ENCODE data around the gene MCAM.

MCAM gene

GRCh38 chr11:119329320-119329719, 12.4 kb upstream of the MCAM start:
- no peak for DNase-seq

DNA sequence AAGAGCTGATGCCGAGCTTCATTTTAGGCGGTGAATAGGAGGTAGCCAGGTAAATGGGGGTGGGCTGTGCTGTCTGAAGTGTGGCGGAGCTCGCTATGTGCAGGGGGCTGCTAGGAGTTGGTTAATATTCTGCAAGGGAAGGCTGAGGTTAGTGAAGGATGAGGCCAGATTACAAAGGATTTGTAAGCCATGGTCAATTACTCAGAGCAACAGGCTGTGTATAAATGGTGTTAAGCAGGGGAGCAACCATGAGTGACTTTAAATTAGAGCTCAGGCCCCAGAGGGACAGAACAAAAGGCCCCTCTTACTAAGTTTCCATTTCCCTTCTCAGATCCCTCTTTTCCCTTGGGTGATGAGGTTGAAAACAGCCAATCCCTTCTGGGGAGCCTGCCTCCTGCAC, 7.3 kb upstream of the MCAM start:
- DNase-seq = no peak

- peak; percentile 63 for DNase-seq
These were observed 6.7 kb upstream of the MCAM start for GRCh38 chr11:119323532-119324033.

DNA sequence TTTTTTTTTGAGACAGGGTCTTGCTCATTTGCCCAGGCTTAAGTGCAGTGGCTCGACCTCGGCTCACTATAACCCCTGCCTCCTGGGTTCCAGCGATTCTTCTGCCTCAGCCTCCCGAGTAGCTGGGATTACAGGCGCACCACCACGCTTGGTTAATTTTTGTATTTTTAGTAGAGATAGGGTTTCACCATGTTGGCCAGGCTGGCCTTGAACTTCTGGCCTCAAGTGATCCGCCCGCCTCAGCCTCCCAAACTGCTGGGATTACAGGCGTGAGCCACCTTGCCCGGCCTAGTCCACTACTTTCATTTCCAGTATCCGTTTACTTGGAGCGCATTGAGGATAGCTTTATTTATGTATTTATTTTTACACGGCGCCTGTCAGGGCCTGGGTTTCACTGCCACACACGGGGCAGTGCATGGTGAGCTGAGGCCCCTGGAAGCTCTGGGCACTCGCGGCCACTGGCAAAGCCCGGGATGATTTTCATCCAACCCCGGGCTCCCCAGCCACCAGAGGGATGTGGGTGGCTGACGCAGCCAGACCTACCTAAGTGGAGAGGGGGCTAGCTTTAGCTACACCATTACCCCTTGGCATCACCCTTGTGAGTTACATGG, 6.1 kb upstream of the MCAM start:
- DNase-seq = no peak

GRCh38 chr11:119322360-119322739, 5.4 kb upstream of the MCAM start:
- DNase-seq = no peak

- peak; percentile 13 for DNase-seq
These were observed 4.0 kb upstream of the MCAM start for GRCh38 chr11:119320776-119321524.

DNA sequence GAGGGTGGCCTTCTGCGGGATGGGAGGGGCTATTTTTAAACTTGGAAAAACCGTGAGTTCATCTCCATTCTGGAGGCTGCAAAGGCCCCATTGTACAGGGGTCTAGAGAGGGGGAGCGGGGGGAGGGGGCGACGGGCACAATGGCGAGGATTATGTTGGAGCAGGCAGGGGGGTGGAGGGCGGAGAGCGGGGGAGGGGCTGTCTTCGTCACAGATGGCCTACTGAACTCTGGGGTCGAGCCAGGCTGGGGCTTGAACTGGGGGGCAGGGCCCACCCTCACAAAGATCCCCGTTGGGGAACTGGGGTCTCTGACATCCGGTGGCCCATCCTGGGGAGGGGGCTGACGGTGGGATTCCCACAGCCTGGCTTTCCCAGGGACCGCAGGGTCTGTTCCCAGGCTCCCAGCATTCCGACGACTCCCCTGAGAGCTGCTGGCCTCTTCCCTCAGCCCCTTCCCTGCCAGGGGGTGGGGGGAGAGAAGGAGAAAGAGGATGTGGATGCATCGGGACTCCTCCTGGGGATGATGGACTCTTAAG, 3.4 kb upstream of the MCAM start:
- no peak for DNase-seq

DNA sequence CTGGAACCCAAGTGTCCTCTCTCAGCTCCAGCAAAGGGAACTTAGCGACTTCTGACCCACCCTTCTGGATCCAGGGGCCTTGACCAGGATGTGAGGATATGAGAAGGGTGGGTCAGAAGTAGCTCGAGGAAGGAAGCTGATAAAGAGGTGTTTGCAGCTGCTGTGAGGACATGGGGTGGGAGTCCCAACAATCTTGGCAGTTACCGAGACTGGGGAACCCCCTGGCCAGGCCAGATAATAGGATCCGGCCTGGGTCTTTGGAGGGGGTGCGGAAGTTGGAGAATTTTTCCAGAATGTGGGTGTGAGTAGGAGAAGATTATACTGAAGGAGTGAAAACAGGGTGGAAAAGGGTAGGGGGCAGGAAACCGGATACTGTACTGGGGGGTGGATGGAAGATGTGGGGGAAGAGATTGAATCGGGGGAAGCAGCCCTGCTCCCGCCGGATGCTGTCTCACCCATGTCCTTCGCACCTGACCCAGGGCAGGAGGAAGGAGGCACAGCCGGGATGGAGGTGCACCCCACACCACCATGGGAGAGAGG, 2.8 kb upstream of the MCAM start:
- DNase-seq = no peak

GRCh38 chr11:119319136-119319699, 2.3 kb upstream of the MCAM start:
- DNase-seq = no peak

GRCh38 chr11:119318240-119319135, 1.6 kb upstream of the MCAM start:
- peak; percentile 46 for DNase-seq

DNA sequence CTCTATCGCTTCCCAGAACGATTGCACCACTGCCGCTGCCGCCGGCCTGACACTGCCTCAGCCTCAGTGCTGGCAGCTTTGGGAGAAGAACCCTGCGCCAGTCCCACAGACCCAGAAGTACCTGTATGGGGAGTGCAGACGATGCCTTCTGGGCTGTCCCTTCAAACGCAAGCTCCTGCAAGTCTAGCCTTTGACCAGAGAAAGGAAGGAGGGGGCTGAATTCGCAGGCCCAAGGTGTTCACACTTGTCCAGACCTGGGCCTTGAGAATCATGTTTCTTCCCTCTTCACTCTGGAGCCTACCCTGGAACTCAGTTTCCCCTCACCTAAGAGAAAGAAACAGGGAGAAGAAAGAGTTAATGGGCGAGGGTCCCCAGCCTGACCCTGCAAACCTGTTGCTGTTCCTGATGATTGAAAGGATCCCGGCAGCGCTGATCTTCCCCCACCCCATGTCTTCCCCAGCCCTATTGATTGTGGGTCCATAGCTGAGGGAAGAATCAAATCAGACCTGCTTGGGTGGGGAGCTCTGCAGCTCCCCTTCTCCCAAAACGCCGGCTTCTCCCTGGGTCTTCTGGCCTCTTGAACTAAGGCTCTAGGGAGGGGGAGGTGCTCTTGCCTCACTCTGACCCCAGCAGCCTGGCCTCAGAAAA, 786 bp upstream of the MCAM start:
- DNase-seq = no peak

- no peak for DNase-seq
These were observed 758 bp downstream of the MCAM start for GRCh38 chr11:119316016-119316728.

DNA sequence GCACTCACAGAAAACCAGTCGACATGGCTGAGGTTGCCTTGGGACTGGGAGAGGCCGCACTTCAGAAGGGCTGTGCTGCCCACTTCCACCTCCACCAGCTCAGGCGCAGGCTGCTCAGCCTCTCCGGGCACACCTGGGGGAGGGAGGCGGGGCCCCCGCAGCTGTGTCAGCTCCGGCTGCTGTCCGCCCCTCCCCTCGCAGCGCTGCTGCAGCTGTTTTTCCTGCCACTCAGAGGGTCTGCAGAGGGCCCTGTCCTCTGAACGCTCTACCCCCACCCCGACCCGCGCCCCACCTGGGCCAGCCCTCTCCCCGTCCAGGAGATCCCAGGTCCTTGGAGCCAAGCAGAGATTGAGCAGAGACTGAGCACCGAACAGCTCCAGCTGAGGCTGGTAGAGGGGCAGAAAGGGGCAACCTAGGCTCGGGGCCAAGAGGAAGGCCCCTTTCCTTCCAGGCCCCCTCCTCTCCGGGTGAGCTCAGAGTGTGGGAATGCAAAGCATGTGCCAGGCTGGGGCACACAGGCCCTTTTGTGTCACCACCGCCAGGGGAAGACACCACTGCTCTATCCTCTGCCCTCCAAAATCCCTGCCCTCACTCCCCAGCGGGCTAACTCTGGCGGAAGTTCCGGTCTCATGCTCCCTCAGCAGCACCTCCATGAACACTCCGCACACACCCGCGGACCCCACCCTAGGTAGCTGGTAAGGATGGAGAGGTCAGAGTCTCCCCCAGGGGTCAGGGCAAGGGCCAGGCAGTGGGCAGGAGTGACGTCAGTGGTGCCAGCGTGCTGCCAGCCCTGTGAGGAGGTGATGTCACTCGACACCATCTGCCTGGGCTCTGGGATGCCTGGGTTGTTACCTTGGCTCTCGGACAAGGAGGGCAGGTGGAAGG, 1.6 kb downstream of the MCAM start:
- DNase-seq = no peak

GRCh38 chr11:119314726-119315125, 2.2 kb downstream of the MCAM start:
- DNase-seq = no peak

DNA sequence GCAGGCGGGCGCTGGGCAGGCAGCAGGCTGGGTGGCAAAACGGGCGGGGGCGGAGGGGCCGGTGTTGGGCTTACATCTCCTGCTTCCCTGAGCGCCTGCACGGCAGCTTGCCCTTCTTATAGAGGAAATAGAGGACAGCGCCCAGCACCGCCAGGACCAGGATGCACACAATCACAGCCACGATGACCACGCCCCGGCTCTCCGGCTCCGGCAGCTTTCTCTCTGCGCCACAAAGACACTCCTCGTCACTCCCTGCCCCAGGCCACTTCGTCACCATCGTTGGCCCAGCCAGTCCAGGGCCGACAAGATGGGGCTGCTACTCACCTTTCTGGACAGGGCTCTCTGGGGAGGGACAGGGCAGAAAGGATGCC, 6.3 kb downstream of the MCAM start:
- no peak for DNase-seq

- DNase-seq = no peak
These were observed 6.8 kb downstream of the MCAM start for GRCh38 chr11:119309953-119310681.

- no peak for DNase-seq
These were observed 7.5 kb downstream of the MCAM start for GRCh38 chr11:119309411-119309810.

DNA sequence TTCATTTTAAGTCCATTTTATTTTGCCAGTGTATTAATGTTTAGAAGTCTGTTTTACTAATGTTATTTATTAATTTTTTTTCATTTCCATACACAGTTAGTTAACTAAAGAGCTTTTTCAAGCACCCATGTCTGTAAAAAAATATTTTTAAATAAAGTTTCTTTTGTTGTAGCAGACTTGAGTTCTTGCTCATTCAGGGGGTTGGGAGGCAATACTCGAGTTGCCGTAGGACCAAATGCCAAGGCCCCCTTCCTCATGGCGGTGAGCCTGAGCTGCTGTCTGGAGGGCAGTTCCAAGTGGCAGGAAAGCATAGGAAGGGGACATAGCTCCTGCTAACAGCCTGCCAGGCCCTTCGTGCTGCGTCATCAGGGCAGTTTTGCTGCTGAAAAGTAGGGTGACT, 9.0 kb downstream of the MCAM start:
- no peak for DNase-seq

GRCh38 chr11:119307219-119307618, 9.7 kb downstream of the MCAM start:
- no peak for DNase-seq

Data from inflammatory macrophage treated with lipopolysaccharide for 4 hours (primary cell).